Cardiac fibroblast (primary cell): ENCODE data around the gene PHOSPHO2.

ENCODE experiments used
- DNase-seq, 2 donors: peaks; one replicate each; pipeline versions ENCODE4 v3.0.0 to v3.0.0-alpha.2; 2010; ENCODE audit warnings: low read depth in 2 of 2
- H3K4me3 ChIP-seq, 2 donors: replicated peaks in 1 of 2; 1 replicate in 1 of 2; 2 replicates in 1 of 2; pipeline ENCODE4 v1.5.1; 2011; ENCODE audit warnings: low read depth in 2 of 2, low read length in 2 of 2, mild to moderate bottlenecking in 2 of 2, moderate library complexity in 1 of 2
- CTCF ChIP-seq: IDR thresholded peaks from one replicate; pipeline ENCODE4 v1.5.1; 2011; ENCODE audit warnings: low read depth, mild to moderate bottlenecking, low read length, inconsistent platforms

Gene PHOSPHO2

GRCh38 chr2:169659320-169659719 is 34.9 kb upstream of the PHOSPHO2 start:
- no peak for TF ChIP-seq CTCF
- no peak for DNase-seq
- no peak overlapping the region for H3K4me3 ChIP-seq

GRCh38 chr2:169661265-169661664 is 33.0 kb upstream of the PHOSPHO2 start:
- no peak overlapping the region for H3K4me3 ChIP-seq
- TF ChIP-seq CTCF, result no peak
- DNase-seq, result no peak

- H3K4me3 ChIP-seq, result no peak overlapping the region
- TF ChIP-seq CTCF, result no peak
- DNase-seq, result no peak
Observed at GRCh38 chr2:169662744-169663143, 31.5 kb upstream of the PHOSPHO2 start.

GRCh38 chr2:169663247-169663646 is 31.0 kb upstream of the PHOSPHO2 start:
- no peak for DNase-seq
- H3K4me3 ChIP-seq, result no peak overlapping the region
- no peak for TF ChIP-seq CTCF

GRCh38 chr2:169664600-169664977 is 29.7 kb upstream of the PHOSPHO2 start:
- peak in 1 of 2 donors; percentile 3 for DNase-seq
- TF ChIP-seq CTCF, result no peak

GRCh38 chr2:169664978-169665930 is 29.0 kb upstream of the PHOSPHO2 start:
- peak in 1 of 2 donors; percentile 67 for DNase-seq
- H3K4me3 ChIP-seq, result no peak overlapping the region
- no peak for TF ChIP-seq CTCF

More at GRCh38 chr2:169664600-169664977, 29.7 kb upstream of the PHOSPHO2 start:
- H3K4me3 ChIP-seq, result no peak overlapping the region

GRCh38 chr2:169667583-169667982 is 26.7 kb upstream of the PHOSPHO2 start:
- DNase-seq, result no peak
- no peak for TF ChIP-seq CTCF
- H3K4me3 ChIP-seq, result no peak overlapping the region
